ENCODE results near the gene HORMAD2. TPM values are rescaled to one million over a fixed set of nuclear protein-coding genes. Genes with fewer than 3 reads are reported as not detected.

Gene HORMAD2
- total RNA-seq, 3 donors from 2014 or later, result not detected

DNA sequence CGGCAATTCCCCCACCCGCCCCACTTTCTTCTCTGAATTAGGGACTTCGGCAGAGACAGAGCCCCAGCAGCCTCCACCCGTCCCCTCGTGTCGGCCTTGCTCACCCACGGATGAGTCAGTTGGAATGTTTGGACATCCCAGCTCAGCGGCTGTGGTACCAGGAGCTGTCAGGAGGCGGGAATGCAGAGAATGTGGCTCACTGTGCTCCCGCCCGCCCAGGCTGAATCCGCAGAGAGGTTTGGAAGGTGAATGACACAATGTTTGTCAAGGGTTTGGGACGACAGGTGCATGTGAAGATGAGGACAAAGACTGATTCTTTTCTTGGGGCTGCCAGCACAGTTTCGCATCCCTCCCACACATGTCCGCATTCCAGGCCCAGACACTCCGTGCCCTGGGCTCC lies 126.7 kb downstream of the HORMAD2 start:
- peaks cover 13 to 25% of the 10 kb centered on the region in 2 donors for H3K4me1 ChIP-seq
- H3K27ac ChIP-seq, result peak overlapping the region; percentile 81 to 88
- no peak overlapping the region for H3K4me3 ChIP-seq
- intact Hi-C loops (cut with DNase I; ENCODE audit: low total_unique reads), result no loop called here
- H3K27me3 ChIP-seq, result no peaks in the 10 kb centered on the region
- no peaks in the 10 kb centered on the region for H3K9me3 ChIP-seq
- peak; percentile 67 to 90 for DNase-seq (ENCODE audit: low spot score in 2 of 2)
- TF ChIP-seq POLR2A (IDR thresholded peaks at IDR 0.05) (no peak), POLR2AphosphoS5 (IDR thresholded peaks at IDR 0.05) (peak in 2 of 3 donors; percentile 55 to 75)
- TF ChIP-seq, protein P1, sequence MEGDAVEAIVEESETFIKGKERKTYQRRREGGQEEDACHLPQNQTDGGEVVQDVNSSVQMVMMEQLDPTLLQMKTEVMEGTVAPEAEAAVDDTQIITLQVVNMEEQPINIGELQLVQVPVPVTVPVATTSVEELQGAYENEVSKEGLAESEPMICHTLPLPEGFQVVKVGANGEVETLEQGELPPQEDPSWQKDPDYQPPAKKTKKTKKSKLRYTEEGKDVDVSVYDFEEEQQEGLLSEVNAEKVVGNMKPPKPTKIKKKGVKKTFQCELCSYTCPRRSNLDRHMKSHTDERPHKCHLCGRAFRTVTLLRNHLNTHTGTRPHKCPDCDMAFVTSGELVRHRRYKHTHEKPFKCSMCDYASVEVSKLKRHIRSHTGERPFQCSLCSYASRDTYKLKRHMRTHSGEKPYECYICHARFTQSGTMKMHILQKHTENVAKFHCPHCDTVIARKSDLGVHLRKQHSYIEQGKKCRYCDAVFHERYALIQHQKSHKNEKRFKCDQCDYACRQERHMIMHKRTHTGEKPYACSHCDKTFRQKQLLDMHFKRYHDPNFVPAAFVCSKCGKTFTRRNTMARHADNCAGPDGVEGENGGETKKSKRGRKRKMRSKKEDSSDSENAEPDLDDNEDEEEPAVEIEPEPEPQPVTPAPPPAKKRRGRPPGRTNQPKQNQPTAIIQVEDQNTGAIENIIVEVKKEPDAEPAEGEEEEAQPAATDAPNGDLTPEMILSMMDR (IDR thresholded peaks at IDR 0.05), result peak in 2 of 3 donors; percentile 11 to 50
- H3K36me3 ChIP-seq, result no peaks in the 10 kb centered on the region

DNA sequence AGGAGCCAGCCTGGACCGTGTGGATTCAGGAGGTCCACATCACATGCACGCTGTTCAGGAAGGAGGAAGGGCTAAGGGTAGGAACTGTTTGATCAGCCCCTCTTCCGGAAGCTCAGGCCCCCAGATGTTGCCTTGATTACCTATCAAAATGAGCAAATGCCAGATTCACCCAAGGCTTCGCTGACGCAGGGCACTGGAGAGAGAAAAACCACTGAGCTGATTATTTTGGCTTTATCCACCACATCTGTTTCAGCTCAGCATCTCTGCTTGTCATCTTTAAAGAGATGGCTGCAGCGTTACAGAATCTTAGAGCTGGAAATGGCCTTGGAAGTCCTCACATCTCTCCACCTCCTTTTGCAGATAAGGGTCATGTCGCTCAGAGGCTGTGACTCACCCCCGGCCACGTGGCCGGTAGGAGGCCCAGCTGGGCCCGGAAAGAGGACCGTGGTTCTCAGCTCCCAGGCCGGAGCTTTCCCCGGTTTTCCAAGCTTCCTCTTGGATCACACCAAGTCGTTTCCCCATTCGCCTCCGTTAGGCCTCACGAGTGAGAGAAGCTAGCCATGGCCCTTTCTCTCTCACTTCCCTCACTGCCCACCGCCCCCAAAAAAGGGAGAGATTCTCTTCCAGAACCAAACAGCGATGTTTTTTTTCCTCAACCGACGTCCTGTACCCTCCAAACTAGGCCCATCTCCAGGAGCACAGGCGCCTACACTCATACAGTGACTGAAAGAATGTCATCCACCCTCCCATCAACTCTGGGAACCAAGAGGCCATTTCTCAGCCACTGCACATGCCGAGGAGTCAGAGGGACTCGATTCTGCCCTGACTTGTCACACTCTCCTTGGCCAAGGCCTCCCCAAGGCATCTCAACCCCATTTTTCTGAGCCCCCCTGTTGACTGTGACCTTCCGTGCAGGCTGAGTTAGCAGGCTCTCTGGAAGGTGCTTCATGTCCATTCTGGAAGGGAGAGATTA lies 128.7 kb downstream of the HORMAD2 start:
- H3K4me1 ChIP-seq, result peaks cover 16 to 26% of the 10 kb centered on the region in 2 donors
- no peak overlapping the region for H3K4me3 ChIP-seq
- H3K9me3 ChIP-seq, result no peaks in the 10 kb centered on the region
- no peaks in the 10 kb centered on the region for H3K36me3 ChIP-seq
- peak in 1 of 2 donors; percentile 49 for DNase-seq (ENCODE audit: low spot score in 2 of 2)
- intact Hi-C loops (cut with DNase I; ENCODE audit: low total_unique reads), result no loop called here
- peak overlapping the region; percentile 81 to 88 for H3K27ac ChIP-seq
- H3K27me3 ChIP-seq, result no peaks in the 10 kb centered on the region
- TF ChIP-seq POLR2A (IDR thresholded peaks at IDR 0.05) (no peak), POLR2AphosphoS5 (IDR thresholded peaks at IDR 0.05) (peak in 1 of 3 donors; percentile 29)
- TF ChIP-seq, protein P1 (IDR thresholded peaks at IDR 0.05), result no peak

DNA sequence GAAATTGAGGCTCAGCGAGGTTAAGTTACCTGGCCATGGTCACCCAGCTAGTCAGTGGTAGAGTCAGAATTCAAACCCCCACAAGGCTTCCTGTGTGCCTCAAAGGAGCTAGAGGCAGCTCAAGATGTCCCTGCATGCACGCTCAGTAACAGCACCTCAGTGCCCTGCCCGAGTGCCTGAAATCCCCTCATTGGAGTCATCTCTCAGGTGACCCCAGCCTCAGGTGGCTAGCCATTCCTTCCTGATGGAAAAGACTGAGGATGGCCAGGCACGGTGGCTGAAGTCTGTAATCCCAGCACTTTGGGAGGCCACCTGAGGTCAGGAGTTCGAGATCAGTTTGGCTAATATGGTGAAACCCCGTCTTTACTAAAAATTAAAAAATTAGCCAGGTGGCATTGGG lies 129.4 kb downstream of the HORMAD2 start:
- H3K4me3 ChIP-seq, result no peak overlapping the region
- H3K27me3 ChIP-seq, result no peaks in the 10 kb centered on the region
- no peaks in the 10 kb centered on the region for H3K36me3 ChIP-seq
- intact Hi-C loops (cut with DNase I; ENCODE audit: low total_unique reads), result no loop called here
- DNase-seq (ENCODE audit: low spot score in 2 of 2), result peak in 1 of 2 donors; percentile 28
- no peak for TF ChIP-seq POLR2A (IDR thresholded peaks at IDR 0.05)
- TF ChIP-seq POLR2AphosphoS5 (IDR thresholded peaks at IDR 0.05), result no peak
- TF ChIP-seq, protein P1 (IDR thresholded peaks at IDR 0.05), result no peak
- peak overlapping the region; percentile 81 to 88 for H3K27ac ChIP-seq
- H3K4me1 ChIP-seq, result peaks cover 15 to 22% of the 10 kb centered on the region in 2 donors
- no peaks in the 10 kb centered on the region for H3K9me3 ChIP-seq

DNA sequence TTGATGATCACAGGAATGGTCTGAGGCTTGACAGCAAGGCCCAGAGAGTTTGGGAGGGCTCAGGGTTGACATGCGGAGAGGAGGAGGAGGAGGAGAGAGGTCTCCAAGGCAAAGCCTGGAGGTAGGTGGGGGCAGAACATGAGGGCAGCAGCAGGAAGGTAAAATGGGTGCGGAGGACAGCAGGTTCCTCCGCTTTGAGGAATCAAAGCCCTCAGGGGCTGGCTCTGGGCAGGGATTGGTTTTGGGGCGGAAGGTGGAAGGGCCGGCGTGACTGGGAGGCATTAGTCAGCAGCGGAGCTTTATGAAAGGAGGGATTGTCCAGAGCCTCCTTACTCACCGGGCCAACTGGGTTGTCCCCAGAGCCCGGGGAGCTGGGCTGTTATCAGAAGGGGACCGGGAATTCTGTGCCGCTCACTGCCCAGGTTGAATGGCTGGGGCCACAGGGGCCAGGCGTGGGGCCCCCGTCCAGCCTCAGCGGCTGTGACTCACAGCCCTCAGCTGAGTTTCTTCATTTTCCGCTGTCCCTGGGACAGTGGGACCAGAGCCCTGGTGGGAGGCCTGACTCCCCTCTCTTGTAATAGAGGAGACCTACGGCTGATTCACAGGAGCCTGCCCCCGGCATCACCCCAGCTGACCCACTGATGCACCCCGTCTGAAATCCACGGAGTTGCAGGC lies 130.1 kb downstream of the HORMAD2 start:
- Histone ChIP-seq H3K4me1 (peaks cover 11 to 17% of the 10 kb centered on the region in 2 donors), H3K4me3 (no peak overlapping the region), H3K36me3 (no peaks in the 10 kb centered on the region), H3K9me3 (no peaks in the 10 kb centered on the region), H3K27ac (peak overlapping the region; percentile 81 to 88), H3K27me3 (no peaks in the 10 kb centered on the region)
- TF ChIP-seq POLR2AphosphoS5 (IDR thresholded peaks at IDR 0.05) (peak in 1 of 3 donors; percentile 71), POLR2A (IDR thresholded peaks at IDR 0.05) (no peak)
- peak; percentile 57 to 81 for DNase-seq (ENCODE audit: low spot score in 2 of 2)
- intact Hi-C loops (cut with DNase I; ENCODE audit: low total_unique reads), result no loop called here

DNA sequence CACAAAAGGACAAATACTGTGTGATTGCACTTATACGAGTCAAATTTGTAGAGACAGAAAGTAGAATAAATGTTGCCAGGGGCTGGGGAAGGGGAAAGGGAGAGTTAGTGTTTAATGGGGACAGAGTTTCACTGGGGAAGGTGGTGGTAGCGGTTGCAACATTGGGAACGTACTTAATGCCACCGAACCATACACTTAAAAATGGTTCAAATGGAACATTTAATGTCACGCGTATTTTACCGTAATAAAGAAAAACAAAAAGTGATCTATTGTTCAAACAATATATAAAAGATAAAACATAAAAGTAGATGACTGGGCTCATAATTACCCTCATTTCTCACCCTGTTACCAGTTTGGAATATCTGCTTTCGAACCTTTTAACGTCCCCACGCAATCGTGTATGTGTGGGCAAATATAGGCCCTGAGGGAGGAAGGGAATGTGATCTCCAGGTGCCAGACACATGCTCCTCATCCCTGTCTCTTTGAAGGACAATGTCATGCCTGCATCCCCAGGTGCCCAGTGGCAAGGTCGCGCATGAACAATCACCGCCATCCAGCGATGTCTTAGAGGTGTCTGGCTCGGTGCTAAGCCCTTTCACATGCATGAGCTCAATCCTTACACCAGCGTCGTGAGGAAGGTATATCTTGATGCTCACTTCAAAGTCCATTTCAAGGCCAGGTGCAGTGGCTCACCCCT lies 131.0 kb downstream of the HORMAD2 start:
- no peak for DNase-seq (ENCODE audit: low spot score in 2 of 2)
- no peaks in the 10 kb centered on the region for H3K27me3 ChIP-seq
- TF ChIP-seq POLR2A (IDR thresholded peaks at IDR 0.05) (no peak), POLR2AphosphoS5 (IDR thresholded peaks at IDR 0.05) (no peak)
- TF ChIP-seq, protein P1 (IDR thresholded peaks at IDR 0.05), result no peak
- H3K36me3 ChIP-seq, result no peaks in the 10 kb centered on the region
- peaks cover 9 to 11% of the 10 kb centered on the region in 2 donors for H3K4me1 ChIP-seq
- H3K4me3 ChIP-seq, result no peak overlapping the region
- intact Hi-C loops (cut with DNase I; ENCODE audit: low total_unique reads), result no loop called here
- no peaks in the 10 kb centered on the region for H3K9me3 ChIP-seq
- H3K27ac ChIP-seq, result peak overlapping the region; percentile 80 to 81
